ENCODE results near the gene LRRC32. TPM values are rescaled to one million over a fixed set of nuclear protein-coding genes. Genes with fewer than 3 reads are reported as not detected.

Gene LRRC32
- total RNA-seq, 1 experiment from 2014 or later = 0.46 TPM

- H3K36me3 Mint-ChIP-seq (ENCODE audit: insufficient read depth in 1 of 3, low read depth in 3 of 3) = no peaks in the 10 kb centered on the region
- no peak for TF ChIP-seq CTCF (conservative IDR thresholded peaks at IDR 0.05)
These were observed 7.1 kb downstream of the LRRC32 start for GRCh38 chr11:76663486-76663810.

More at GRCh38 chr11:76663486-76663810, 7.1 kb downstream of the LRRC32 start:
- H2BK15ac ChIP-seq (ENCODE audit: low read depth, low read length) = no peak overlapping the region
- Mint-ChIP-seq H3K27me3 (ENCODE audit: low read depth) (peaks cover 12% of the 10 kb centered on the region), H3K9me3 (no peaks in the 10 kb centered on the region), H3K4me3 (no peak overlapping the region), H3K27ac (0 out of 7 replicates have a peak overlapping the region, but pooled peaks of 1 of the 3 experiments have one; percentile 22), H3K4me1 (peaks cover 12 to 36% of the 10 kb centered on the region in 2 experiments)
- no peaks in the 10 kb centered on the region for H3K9me3 ChIP-seq (ENCODE audit: control insufficient read depth, low read depth, low read length)
- H4K8ac ChIP-seq (replicated peaks; ENCODE audit: insufficient read length, low read depth, low read length) = no peak overlapping the region
- H4K20me1 ChIP-seq (ENCODE audit: control insufficient read depth, insufficient read depth, insufficient read length) = no peaks in the 10 kb centered on the region
- H3K27ac ChIP-seq (ENCODE audit: insufficient read length, low read depth, low read length) = no peak overlapping the region
- H3T11ph ChIP-seq (ENCODE audit: low read length) = no peak overlapping the region
- no peaks in the 10 kb centered on the region for H3K79me1 ChIP-seq (ENCODE audit: insufficient read depth, low read depth, low read length, poor library complexity, severe bottlenecking)
- H2AFZ ChIP-seq (ENCODE audit: low read length) = no peak overlapping the region
- H3K18ac ChIP-seq (ENCODE audit: insufficient read length, low read depth, low read length) = no peak overlapping the region
- H3K4ac ChIP-seq (ENCODE audit: low read depth, low read length) = no peak overlapping the region
- no peak overlapping the region for H2AK5ac ChIP-seq (ENCODE audit: insufficient read length, low read length)
- H2BK12ac ChIP-seq (ENCODE audit: insufficient read length, low read depth, low read length) = no peak overlapping the region
- no peaks in the 10 kb centered on the region for H3K79me2 ChIP-seq (ENCODE audit: insufficient read depth, low read length)
- H3K27me3 ChIP-seq (ENCODE audit: insufficient read depth, low read length) = no peaks in the 10 kb centered on the region
- H3K23me2 ChIP-seq (ENCODE audit: insufficient read length, low read depth, low read length, poor library complexity, severe bottlenecking) = no peaks in the 10 kb centered on the region
- no peak overlapping the region for H3K14ac ChIP-seq (ENCODE audit: insufficient read depth, low read length)
- no peak overlapping the region for H3K9ac ChIP-seq (ENCODE audit: extremely low read depth, insufficient read length, low read length)
- H2BK120ac ChIP-seq (ENCODE audit: low read depth, low read length, poor library complexity, severe bottlenecking) = no peak overlapping the region
- no peak overlapping the region for H2BK5ac ChIP-seq (ENCODE audit: insufficient read length, low read length)
- no peak overlapping the region for H2BK20ac ChIP-seq (ENCODE audit: low read depth, low read length, poor library complexity, severe bottlenecking)
- H3K23ac ChIP-seq (ENCODE audit: insufficient read length, low read depth, low read length) = no peak overlapping the region
- H3K4me1 ChIP-seq (ENCODE audit: insufficient read depth, low read length) = no peaks in the 10 kb centered on the region; the same call in 1 of the 2 replicates
- no peak overlapping the region for H4K5ac ChIP-seq (ENCODE audit: insufficient read length, low read depth, low read length)
- DNase-seq = no peak
- no peak overlapping the region for H3K4me2 ChIP-seq (ENCODE audit: insufficient read depth, insufficient read length, low read length)
- H3K56ac ChIP-seq (ENCODE audit: insufficient read length, low read depth, low read length) = no peak overlapping the region
- WGBS (ENCODE audit: extremely low coverage, insufficient read length, low lambda C conversion rate) = no CpG with 5 or more reads among the region's 2 CpGs
- no peak overlapping the region for H4K91ac ChIP-seq (ENCODE audit: insufficient read length, low read depth, low read length)

All from H9 (cell line).